K562 (cell line): ENCODE measurements around the gene SOBP.

Experiments
- CTCF ChIP-seq, 3 experiments: IDR thresholded peaks in 2 of 3; conservative IDR thresholded peaks in 1 of 3; 2 replicates each; pipeline ENCODE4 v1.5.1; 2011 to 2012; ENCODE audit warnings: low read length in 3 of 3, mild to moderate bottlenecking in 3 of 3, control low read depth in 2 of 3, improper control_type of control experiment in 1 of 3, inconsistent platforms in 1 of 3, low read depth in 1 of 3, mixed read lengths in 1 of 3, moderate library complexity in 1 of 3; ENCODE audit not compliant: insufficient read depth in 2 of 3
- EP300 ChIP-seq: IDR thresholded peaks from 2 replicates; pipeline ENCODE4 v1.6.1; 2012; ENCODE audit warnings: low read length, improper control_type of control experiment
- ESRRA ChIP-seq: fragments of 450-650 bp; IDR thresholded peaks from 2 replicates; pipeline ENCODE4 v1.6.1; 2014; ENCODE audit warnings: low read depth, mild to moderate bottlenecking, moderate library complexity, borderline replicate concordance
- GABPB1 ChIP-seq: sonication (generic); formaldehyde crosslinking; IDR thresholded peaks from 2 replicates; pipeline ENCODE4 v1.8.0; 2022; ENCODE audit warnings: mild to moderate bottlenecking, missing genetic modification reagents
- MEF2A ChIP-seq: IDR thresholded peaks from 2 replicates; pipeline ENCODE4 v1.6.1; 2011; ENCODE audit warnings: low read depth, mild to moderate bottlenecking, low read length, moderate library complexity; ENCODE audit not compliant: control insufficient read depth

- TF ChIP-seq CTCF (IDR thresholded peaks at IDR 0.05 in 2 of 3, conservative IDR thresholded peaks at IDR 0.05 in 1 of 3; ENCODE audit: insufficient read depth in 2 of 3, low read depth in 1 of 3, low read length in 3 of 3) (no peak), GABPB1 (CRISPR knock-in tag) (no peak), MEF2A (no peak), EP300 (no peak), ESRRA (no peak)
These were observed 50.5 kb downstream of the SOBP start for GRCh38 chr6:107540465-107540857.
